IMR-90 (cell line): ENCODE measurements around the gene GPR141. TPM values are rescaled to one million over a fixed set of nuclear protein-coding genes. Genes with fewer than 3 reads are reported as not detected.

Experiments
- ATAC-seq: fragments of 200-7000 bp; cut with Tn5 transposase; 2 replicates; pipeline ENCODE4 v1.9.1; 2020; ENCODE audit warnings: low read depth, mild to moderate bottlenecking, moderate library complexity
- BruUV-seq: library from RNA; stranded (reverse); fragments of 400-500 nt; replicated peaks from 2 replicates; lab custom pipeline; 2021; lab: Mats Ljungman, UMichigan
- CTCF ChIA-PET: fragments of 300-600 bp; formaldehyde crosslinking; extraction: SDS; loops from one replicate; lab custom pipeline; 2021; ENCODE audit warnings: antibody characterized with exemption; lab: Yijun Ruan, JAX
- POLR2A ChIA-PET: fragments of 300-600 bp; sonication (Branson Sonifier 250); formaldehyde crosslinking; loops from one replicate; lab custom pipeline; 2022; ENCODE audit warnings: antibody characterized with exemption; ENCODE audit not compliant: unreplicated experiment; lab: Charles Lee
- DNase-seq: peaks from one replicate; pipeline ENCODE4 v3.0.0; 2013
- H2AFZ ChIP-seq: replicated peaks from 2 replicates; pipeline ENCODE3; 2013; ENCODE audit warnings: low read length, mild to moderate bottlenecking; ENCODE audit not compliant: poor library complexity
- H2AK5ac ChIP-seq: 2 replicates; pipeline ENCODE4 v1.6.1; 2013; ENCODE audit warnings: low read depth, low read length, inconsistent platforms
- H2AK9ac ChIP-seq: replicated peaks from 2 replicates; pipeline ENCODE3; 2013; ENCODE audit warnings: mild to moderate bottlenecking, low read depth, low read length, moderate library complexity; ENCODE audit not compliant: poor library complexity
- H2BK120ac ChIP-seq: 2 replicates; pipeline ENCODE4 v1.6.1; 2013; ENCODE audit warnings: low read depth, low read length, inconsistent platforms
- H2BK15ac ChIP-seq: 3 replicates; pipeline ENCODE4 v1.6.1; 2013; ENCODE audit warnings: low read depth, low read length, inconsistent platforms
- H2BK20ac ChIP-seq: 2 replicates; pipeline ENCODE4 v1.6.1; 2013; ENCODE audit warnings: low read depth, mild to moderate bottlenecking, inconsistent platforms, low read length, moderate library complexity
- H2BK5ac ChIP-seq: 2 replicates; pipeline ENCODE4 v1.6.1; 2013; ENCODE audit warnings: mild to moderate bottlenecking, low read depth, low read length, inconsistent platforms; ENCODE audit not compliant: poor library complexity, severe bottlenecking
- H3K14ac ChIP-seq: replicated peaks from 2 replicates; pipeline ENCODE4 v1.6.1; 2013; ENCODE audit warnings: low read depth, low read length, inconsistent platforms
- H3K18ac ChIP-seq: 2 replicates; pipeline ENCODE4 v1.6.1; 2013; ENCODE audit warnings: low read depth, low read length, control low read depth
- H3K23ac ChIP-seq: 2 replicates; pipeline ENCODE4 v1.6.1; 2013; ENCODE audit warnings: low read depth, low read length, inconsistent platforms
- H3K27ac ChIP-seq: 2 replicates; pipeline ENCODE4 v1.5.1; 2013; ENCODE audit warnings: mild to moderate bottlenecking, control low read depth, low read length; ENCODE audit not compliant: insufficient read depth
- H3K27me3 ChIP-seq: 2 replicates; pipeline ENCODE4 v1.6.1; 2013; ENCODE audit warnings: low read length; ENCODE audit not compliant: control insufficient read depth, insufficient read depth
- H3K36me3 ChIP-seq: 2 replicates; pipeline ENCODE4 v1.6.1; 2013; ENCODE audit warnings: low read length, mixed read lengths; ENCODE audit not compliant: control insufficient read depth, insufficient read depth
- H3K4ac ChIP-seq: 2 replicates; pipeline ENCODE4 v1.6.1; 2013; ENCODE audit warnings: low read depth, low read length, inconsistent platforms
- H3K4me1 ChIP-seq: 2 replicates; pipeline ENCODE4 v1.6.1; 2013; ENCODE audit warnings: low read length, mixed read lengths; ENCODE audit not compliant: control insufficient read depth, insufficient read depth
- H3K4me2 ChIP-seq: 2 replicates; pipeline ENCODE4 v1.6.1; 2013; ENCODE audit warnings: low read depth, mild to moderate bottlenecking, control low read depth, low read length, moderate library complexity
- H3K4me3 ChIP-seq: 2 replicates; pipeline ENCODE4 v1.5.1; 2013; ENCODE audit warnings: low read depth, mild to moderate bottlenecking, control low read depth, low read length, moderate library complexity; ENCODE audit not compliant: insufficient read depth
- H3K56ac ChIP-seq: 2 replicates; pipeline ENCODE4 v1.6.1; 2013; ENCODE audit warnings: low read length, inconsistent platforms; ENCODE audit not compliant: insufficient read depth; ENCODE audit errors: extremely low read depth
- H3K79me1 ChIP-seq, 2 experiments: 2 replicates each; pipeline ENCODE4 v1.6.1; 2013; ENCODE audit warnings: low read length in 2 of 2, inconsistent platforms in 1 of 2, low read depth in 1 of 2
- H3K9ac ChIP-seq: 2 replicates; pipeline ENCODE4 v1.6.1; 2013; ENCODE audit warnings: low read depth, low read length, control low read depth
- H3K9me1 ChIP-seq: 2 replicates; pipeline ENCODE4 v1.6.1; 2013; ENCODE audit warnings: low read length, inconsistent platforms; ENCODE audit not compliant: insufficient read depth
- H3K9me3 ChIP-seq: 2 replicates; pipeline ENCODE4 v1.6.1; 2013; ENCODE audit warnings: low read length; ENCODE audit not compliant: control insufficient read depth, insufficient read depth
- H4K20me1 ChIP-seq: 2 replicates; pipeline ENCODE4 v1.6.1; 2013; ENCODE audit warnings: low read length, inconsistent platforms; ENCODE audit not compliant: insufficient read depth
- H4K5ac ChIP-seq: 2 replicates; pipeline ENCODE4 v1.6.1; 2013; ENCODE audit warnings: mild to moderate bottlenecking, low read depth, low read length, control low read depth
- H4K8ac ChIP-seq, 2 experiments: 2 replicates each; pipeline ENCODE4 v1.6.1; 2013; ENCODE audit warnings: low read depth in 2 of 2, low read length in 2 of 2, control low read depth in 1 of 2, inconsistent platforms in 1 of 2
- H4K91ac ChIP-seq: 2 replicates; pipeline ENCODE4 v1.6.1; 2013; ENCODE audit warnings: low read depth, low read length, inconsistent platforms; ENCODE audit not compliant: insufficient read depth
- BHLHE40 ChIP-seq: fragments of 150-350 bp; IDR thresholded peaks from 2 replicates; pipeline ENCODE4 v1.6.1; 2016; ENCODE audit warnings: mild to moderate bottlenecking, low read depth, low read length
- CEBPB ChIP-seq: IDR thresholded peaks from 2 replicates; pipeline ENCODE4 v1.6.1; 2012; ENCODE audit warnings: low read depth, low read length, improper control_type of control experiment
- CHD1 ChIP-seq: IDR thresholded peaks from 2 replicates; pipeline ENCODE4 v1.6.1; 2012; ENCODE audit warnings: low read depth, low read length, improper control_type of control experiment
- CTCF ChIP-seq: conservative IDR thresholded peaks from 2 replicates; pipeline ENCODE4 v1.5.1; 2012; ENCODE audit warnings: mild to moderate bottlenecking, low read depth, low read length, improper control_type of control experiment
- ELK1 ChIP-seq: fragments of 150-350 bp; IDR thresholded peaks from 2 replicates; pipeline ENCODE4 v1.6.1; 2016; ENCODE audit warnings: low read depth, mild to moderate bottlenecking, low read length, moderate library complexity, borderline replicate concordance
- FOS ChIP-seq: fragments of 150-350 bp; IDR thresholded peaks from 2 replicates; pipeline ENCODE4 v1.6.1; 2016; ENCODE audit warnings: low read depth, low read length
- MAFK ChIP-seq: IDR thresholded peaks from 2 replicates; pipeline ENCODE4 v1.6.1; 2012; ENCODE audit warnings: low read depth, low read length, improper control_type of control experiment
- MAZ ChIP-seq: IDR thresholded peaks from 2 replicates; pipeline ENCODE4 v1.6.1; 2012; ENCODE audit warnings: low read depth, mild to moderate bottlenecking, low read length, improper control_type of control experiment, moderate library complexity, borderline replicate concordance
- MXI1 ChIP-seq: IDR thresholded peaks from 2 replicates; pipeline ENCODE4 v1.6.1; 2012; ENCODE audit warnings: low read depth, mild to moderate bottlenecking, low read length, moderate library complexity, borderline replicate concordance
- NFE2L2 ChIP-seq: fragments of 150-350 bp; IDR thresholded peaks from 2 replicates; pipeline ENCODE4 v1.6.1; 2016; ENCODE audit warnings: low read depth, mild to moderate bottlenecking, low read length
- POLR2A ChIP-seq: IDR thresholded peaks from 2 replicates; pipeline ENCODE4 v1.6.1; 2012; ENCODE audit warnings: mild to moderate bottlenecking, low read depth, low read length
- RAD21 ChIP-seq: IDR thresholded peaks from 2 replicates; pipeline ENCODE4 v1.6.1; 2012; ENCODE audit warnings: low read length, improper control_type of control experiment
- RCOR1 ChIP-seq: IDR thresholded peaks from 2 replicates; pipeline ENCODE4 v1.6.1; 2012; ENCODE audit warnings: mild to moderate bottlenecking, low read length, improper control_type of control experiment; ENCODE audit not compliant: insufficient replicate concordance
- RFX5 ChIP-seq: IDR thresholded peaks from 2 replicates; pipeline ENCODE4 v1.8.0; 2012; ENCODE audit warnings: low read depth, mild to moderate bottlenecking, low read length, moderate library complexity
- SMC3 ChIP-seq: fragments of 150-350 bp; IDR thresholded peaks from 2 replicates; pipeline ENCODE4 v1.6.1; 2016; ENCODE audit warnings: low read depth, mild to moderate bottlenecking, antibody characterized with exemption, low read length, moderate library complexity
- USF2 ChIP-seq: fragments of 150-350 bp; IDR thresholded peaks from 2 replicates; pipeline ENCODE4 v1.6.1; 2017; ENCODE audit warnings: mild to moderate bottlenecking, antibody characterized with exemption, low read length, low read depth
- WGBS, 2 experiments: methylation state at CpG; one replicate each; pipeline versions ENCODE4 v1.1.5 to v1.1.7; 2013; ENCODE audit warnings: missing lambda C conversion rate in 2 of 2; ENCODE audit not compliant: insufficient read length in 1 of 2; ENCODE audit errors: extremely low coverage in 2 of 2; 5-methylcytosine and 5-hydroxymethylcytosine counted together
- dilution Hi-C: fragments of 300-500 bp; cut with HindIII; formaldehyde crosslinking; loops from one replicate; pipeline ENCODE4 v1.14.3; 2018; ENCODE audit warnings: low sequenced_read_pairs; ENCODE audit not compliant: unreplicated experiment
- in situ Hi-C: fragments of 300-500 bp; cut with MboI; formaldehyde crosslinking; loops from 3 replicates; pipeline ENCODE4 v1.14.3; 2019; ENCODE audit warnings: low sequenced_read_pairs, inconsistent platforms, mixed read lengths
- intact Hi-C: fragments of 100-400 bp; cut with micrococcal nuclease; formaldehyde crosslinking; loops from 2 replicates; pipeline ENCODE4 v1.10.0; 2022
- polyA plus RNA-seq, 3 experiments: library from polyadenylated mRNA; depleted of rRNA; stranded (reverse); fragments of >200 nt; gene quantifications; 2 replicates each; pipeline ENCODE4 v1.2.3, GENCODE V29; 2012; ENCODE audit warnings: low replicate concordance in 1 of 3
- total RNA-seq: library from RNA; depleted of rRNA; stranded (reverse); fragments of >200 nt; gene quantifications from 2 replicates; pipeline ENCODE4 v1.2.3, GENCODE V29; 2012

Gene GPR141
- total and polyA plus RNA-seq, 2 of the 4 experiments (the other 2 are of a cell fraction): not detected

DNA sequence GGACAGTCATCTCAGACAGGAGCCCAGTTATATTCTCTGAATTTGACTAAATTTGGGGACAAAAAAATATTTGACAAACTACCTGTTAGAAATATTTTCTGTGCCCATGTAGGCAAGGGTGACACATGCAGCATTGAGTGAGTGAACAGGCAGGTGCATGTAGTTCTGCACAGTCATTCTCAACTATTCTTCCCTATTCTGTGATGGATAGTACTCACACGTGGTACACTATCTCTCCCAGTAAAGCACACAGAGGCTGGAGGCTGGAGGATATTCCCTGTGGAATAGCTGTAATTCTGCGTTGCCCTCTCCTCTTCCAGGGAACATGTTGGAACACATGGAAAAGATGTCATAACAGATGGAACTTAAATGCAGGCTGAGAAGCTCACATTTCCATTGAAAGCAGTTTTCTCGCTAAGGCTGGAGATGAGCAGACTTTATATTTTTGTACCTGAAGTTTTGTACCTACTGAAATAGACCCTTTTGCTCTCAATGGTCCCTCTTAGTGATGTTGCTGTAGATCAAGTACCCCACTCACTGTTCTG lies 75.0 kb downstream of the GPR141 start:
- H3K56ac ChIP-seq: no peak overlapping the region
- H3K9me1 ChIP-seq: no peaks in the 10 kb centered on the region
- H4K20me1 ChIP-seq: no peaks in the 10 kb centered on the region
- H3K4me1 ChIP-seq: no peaks in the 10 kb centered on the region
- in situ Hi-C loops (no loop called here), dilution Hi-C loops (no loop called here), intact Hi-C loops (no loop called here)
- CTCF ChIA-PET: no interaction called here
- ATAC-seq (no peak), DNase-seq (no peak)
- peaks cover 13% of the 10 kb centered on the region for H3K9me3 ChIP-seq
- H2AK9ac ChIP-seq: no peak overlapping the region
- H4K5ac ChIP-seq: no peak overlapping the region
- no peak overlapping the region for H2BK15ac ChIP-seq
- H3K27me3 ChIP-seq: no peaks in the 10 kb centered on the region
- POLR2A ChIA-PET: no interaction called here
- H4K91ac ChIP-seq: no peak overlapping the region
- no peak overlapping the region for H3K4ac ChIP-seq
- H2BK20ac ChIP-seq: no peak overlapping the region
- no peaks in the 10 kb centered on the region for H3K36me3 ChIP-seq
- no peak overlapping the region for H2BK5ac ChIP-seq
- no peak for TF ChIP-seq RAD21
- TF ChIP-seq MXI1: no peak
- no peak for TF ChIP-seq SMC3
- TF ChIP-seq CTCF: no peak
- TF ChIP-seq RFX5: no peak
- TF ChIP-seq FOS: no peak
- TF ChIP-seq ELK1: no peak
- no peak for TF ChIP-seq BHLHE40
- no peak for TF ChIP-seq MAFK
- no peak for TF ChIP-seq RCOR1
- TF ChIP-seq CHD1: no peak
- no peak for TF ChIP-seq MAZ
- TF ChIP-seq CEBPB: no peak
- TF ChIP-seq NFE2L2: no peak
- TF ChIP-seq POLR2A: no peak
- TF ChIP-seq USF2: no peak
- no TSS peak for BruUV-seq
- H4K8ac ChIP-seq: no peak overlapping the region
- no peak overlapping the region for H3K14ac ChIP-seq
- H3K27ac ChIP-seq: no peak overlapping the region
- no peak overlapping the region for H2AFZ ChIP-seq
- no peak overlapping the region for H3K23ac ChIP-seq
- no peak overlapping the region for H2BK120ac ChIP-seq
- H2AK5ac ChIP-seq: no peak overlapping the region
- no peak overlapping the region for H3K9ac ChIP-seq
- H3K79me1 ChIP-seq: no peaks in the 10 kb centered on the region
- no peak overlapping the region for H3K18ac ChIP-seq
- WGBS, 2 experiments: no CpG with 5 or more reads among the region's 3 CpGs
- H3K4me3 ChIP-seq: no peak overlapping the region
- H3K4me2 ChIP-seq: no peak overlapping the region
